GM21390 (cell line): Measurements from ENCODE around the gene ZNF710.
"Not testable (repeated sequence)": the region's sequence is repeated elsewhere in the genome, so short reads cannot be mapped to it uniquely, and the experiment has no call there.

ENCODE experiments used
- ATAC-seq: cut with Tn5 transposase; IDR thresholded peaks from one replicate; pipeline ENCODE4 v1.9.1; 2021; ENCODE audit not compliant: unreplicated experiment

ZNF710 gene

DNA sequence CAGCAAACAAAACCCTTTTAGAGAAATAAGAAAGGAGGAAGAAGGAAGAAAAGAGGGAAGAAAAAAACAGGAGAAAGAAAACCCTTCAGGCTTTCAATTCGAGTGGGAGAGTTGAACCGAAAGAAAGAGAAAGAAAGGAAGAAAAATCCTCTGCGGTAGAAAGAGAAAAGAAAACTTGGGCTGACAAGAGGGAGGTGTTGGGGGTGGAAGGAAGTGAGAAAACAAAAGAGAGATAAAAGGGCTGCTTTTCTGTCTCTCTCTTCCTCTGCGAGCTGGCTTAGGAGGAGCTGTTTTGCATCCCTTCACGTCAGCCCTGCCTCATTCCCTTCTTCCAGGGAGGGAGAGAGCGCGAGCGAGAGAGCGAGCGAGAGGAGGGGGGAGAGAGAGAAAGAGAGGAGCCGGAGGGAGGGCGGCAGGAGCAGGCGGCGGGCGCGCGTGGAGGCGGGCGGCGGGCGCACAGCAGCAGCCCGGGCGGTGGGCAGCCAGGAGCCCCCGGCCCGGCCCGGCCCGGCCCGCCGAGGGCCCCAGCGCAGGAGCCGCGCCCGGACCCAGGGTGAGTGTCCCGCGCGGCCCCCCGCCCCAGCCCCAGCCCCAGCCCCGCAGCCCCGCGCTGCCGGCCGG is at the start of gene ZNF710:
TSS of gene ZNF710 (plus strand) at position 263 of the 621 bp plus-strand sequence. CDS start 65,814 bp downstream, outside the sequence.
- ATAC-seq = peak; percentile 40

- no peak for ATAC-seq
Measured at GRCh38 chr15:89954541-89954940, 46.6 kb upstream of the ZNF710 start.

- ATAC-seq = not testable (repeated sequence)
Measured at GRCh38 chr15:89955449-89955998, 45.6 kb upstream of the ZNF710 start.

- ATAC-seq = no peak
Measured at GRCh38 chr15:89958107-89958805, 42.9 kb upstream of the ZNF710 start.

GRCh38 chr15:89963301-89964231 is 37.6 kb upstream of the ZNF710 start:
- no peak for ATAC-seq

DNA sequence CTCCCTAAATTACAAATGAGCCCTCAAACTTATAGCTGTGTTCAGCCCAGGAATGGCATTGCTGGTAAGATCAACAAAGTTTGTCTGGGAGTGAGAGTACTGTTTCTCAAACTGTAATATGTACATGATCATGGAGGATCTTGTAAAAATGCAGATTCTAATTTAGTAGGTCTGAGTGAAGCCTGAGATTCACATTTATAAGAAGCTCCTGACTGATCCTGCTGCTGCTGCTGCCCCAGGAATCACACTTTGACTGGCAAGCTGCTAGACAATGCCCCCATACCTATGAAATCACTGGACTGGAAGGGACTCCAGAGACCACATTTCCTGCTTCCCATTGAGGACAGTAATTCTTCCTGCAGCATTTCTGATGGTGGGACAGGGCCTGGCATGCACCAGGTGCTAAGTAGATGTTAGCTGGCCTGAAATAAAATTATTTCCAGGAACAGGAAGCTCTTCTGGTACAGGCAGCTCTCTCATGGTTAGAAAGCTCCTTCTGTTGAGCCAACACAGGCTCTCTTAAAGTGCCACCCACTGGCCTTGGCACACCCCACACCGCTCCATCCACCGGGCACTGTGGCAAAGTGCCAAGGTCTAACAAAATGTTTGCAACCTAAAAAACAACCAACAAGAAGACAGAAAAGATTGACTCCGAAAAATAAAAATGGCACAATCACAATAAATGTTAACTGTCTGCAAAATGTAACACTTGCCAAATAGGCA is 36.7 kb upstream of the ZNF710 start:
- no peak for ATAC-seq

DNA sequence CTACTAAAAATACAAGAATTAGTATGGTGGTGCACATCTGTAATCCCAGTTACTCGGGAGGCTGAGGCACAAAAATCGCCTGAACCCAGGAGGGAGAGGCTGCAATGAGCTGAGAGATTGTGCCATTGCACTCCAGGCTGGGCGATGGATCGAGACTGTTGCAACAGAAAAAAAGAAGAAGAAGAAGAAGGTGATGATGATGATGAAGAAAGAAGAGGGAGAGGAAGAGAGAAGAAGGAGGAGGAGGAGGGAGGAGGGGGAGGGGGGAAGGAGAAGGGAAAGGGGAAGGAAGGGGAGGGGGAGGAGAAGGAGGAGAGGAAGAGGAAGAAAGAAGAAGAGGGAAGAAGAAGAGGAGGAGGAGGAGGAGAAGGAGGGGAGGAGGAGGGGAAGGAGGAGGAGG is 33.2 kb upstream of the ZNF710 start:
- ATAC-seq = no peak

- ATAC-seq = peak; percentile 81
Measured at GRCh38 chr15:89971592-89971997, 29.5 kb upstream of the ZNF710 start.

DNA sequence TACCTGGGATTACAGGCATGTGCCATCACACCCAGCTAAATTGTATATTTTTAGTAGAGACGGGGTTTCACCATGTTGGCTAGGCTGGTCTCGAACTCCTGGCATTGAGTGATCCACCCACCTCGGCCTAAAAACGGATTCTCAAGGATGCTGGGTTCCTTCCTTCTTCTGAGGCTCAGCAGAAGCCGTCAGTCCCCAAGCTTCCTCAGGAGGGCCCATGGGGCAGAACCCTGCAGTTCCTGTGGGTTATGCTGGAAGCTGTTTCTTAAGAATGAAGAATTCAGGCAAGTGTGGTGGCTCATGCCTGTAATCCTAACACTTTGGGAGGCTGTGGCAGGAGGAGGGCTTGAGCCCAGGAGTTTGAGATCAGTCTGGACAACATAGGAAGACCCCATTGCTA is 29.0 kb upstream of the ZNF710 start:
- no peak for ATAC-seq

- no peak for ATAC-seq
Measured at GRCh38 chr15:89975482-89976245, 25.5 kb upstream of the ZNF710 start.

DNA sequence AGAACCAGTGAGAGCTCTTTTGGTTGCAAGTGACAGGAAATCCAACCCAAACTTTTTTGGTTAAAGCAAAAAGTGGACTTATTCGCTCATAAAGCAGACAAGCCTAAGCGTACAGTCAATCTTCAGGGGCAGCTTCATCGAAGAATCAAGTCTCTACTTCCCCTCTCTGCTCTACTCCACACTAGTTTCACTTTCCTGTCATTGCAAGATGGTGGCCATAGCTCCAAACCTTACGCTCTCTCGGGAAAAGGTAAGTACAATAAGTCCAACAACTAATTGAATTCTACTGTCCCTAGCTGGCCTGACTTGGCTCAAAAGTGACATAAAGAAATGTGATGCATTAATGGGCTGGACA is 24.9 kb upstream of the ZNF710 start:
- ATAC-seq = no peak

DNA sequence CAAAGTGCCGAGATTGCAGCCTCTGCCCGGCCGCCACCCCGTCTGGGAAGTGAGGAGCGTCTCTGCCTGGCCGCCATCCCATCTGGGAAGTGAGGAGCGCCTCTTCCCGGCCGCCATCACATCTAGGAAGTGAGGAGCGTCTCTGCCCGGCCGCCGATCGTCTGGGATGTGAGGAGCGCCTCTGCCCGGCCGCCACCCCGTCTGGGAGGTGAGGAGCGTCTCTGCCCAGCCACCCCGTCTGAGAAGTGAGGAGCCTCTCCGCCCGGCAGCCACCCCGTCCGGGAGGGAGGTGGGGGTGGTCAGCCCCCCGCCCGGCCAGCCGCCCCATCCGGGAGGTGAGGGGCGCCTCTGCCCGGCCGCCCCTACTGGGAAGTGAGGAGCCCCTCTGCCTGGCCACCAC is 23.3 kb upstream of the ZNF710 start:
- not testable (repeated sequence) for ATAC-seq

GRCh38 chr15:89978914-89979313 is 22.2 kb upstream of the ZNF710 start:
- ATAC-seq = no peak

DNA sequence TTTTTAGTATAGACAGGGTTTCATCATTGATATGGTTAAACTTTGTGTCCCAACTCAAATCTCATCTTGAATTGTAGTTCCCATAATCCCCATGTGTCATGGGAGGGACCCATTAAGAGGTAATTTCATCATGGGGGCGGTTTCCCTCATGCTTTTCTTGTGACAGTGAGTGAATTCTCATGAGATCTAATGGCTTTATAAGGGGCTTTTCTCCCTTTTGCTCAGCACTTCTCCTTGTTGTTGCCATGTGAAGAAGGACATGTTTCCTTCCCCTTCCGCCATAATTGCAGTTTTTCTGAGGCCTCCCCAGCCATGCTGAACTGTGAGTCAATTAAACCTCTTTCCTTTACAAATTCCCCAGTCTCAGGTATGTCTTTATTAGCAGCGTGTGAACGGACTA is 20.2 kb upstream of the ZNF710 start:
- no peak for ATAC-seq

- ATAC-seq = no peak
Measured at GRCh38 chr15:89982315-89983055, 18.6 kb upstream of the ZNF710 start.

DNA sequence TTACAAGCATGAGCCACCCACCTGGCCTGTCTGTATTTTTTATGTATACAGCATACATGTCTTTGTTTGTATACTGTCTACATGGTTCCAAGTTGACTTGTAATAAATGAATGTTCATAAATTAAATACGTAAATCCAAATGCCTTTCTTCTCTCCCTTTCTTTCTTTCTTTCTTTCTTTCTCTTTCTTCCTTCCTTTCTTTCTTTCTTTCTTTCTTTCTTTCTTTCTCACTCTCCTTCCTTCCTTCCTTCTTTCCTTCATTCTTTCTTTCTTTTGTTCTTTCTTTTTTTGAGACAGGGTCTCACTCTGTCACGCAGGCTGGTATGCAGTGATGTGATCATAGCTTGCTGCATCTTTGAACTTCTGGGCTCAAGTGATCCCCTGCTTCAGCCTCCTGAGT is 17.1 kb upstream of the ZNF710 start:
- ATAC-seq = no peak

DNA sequence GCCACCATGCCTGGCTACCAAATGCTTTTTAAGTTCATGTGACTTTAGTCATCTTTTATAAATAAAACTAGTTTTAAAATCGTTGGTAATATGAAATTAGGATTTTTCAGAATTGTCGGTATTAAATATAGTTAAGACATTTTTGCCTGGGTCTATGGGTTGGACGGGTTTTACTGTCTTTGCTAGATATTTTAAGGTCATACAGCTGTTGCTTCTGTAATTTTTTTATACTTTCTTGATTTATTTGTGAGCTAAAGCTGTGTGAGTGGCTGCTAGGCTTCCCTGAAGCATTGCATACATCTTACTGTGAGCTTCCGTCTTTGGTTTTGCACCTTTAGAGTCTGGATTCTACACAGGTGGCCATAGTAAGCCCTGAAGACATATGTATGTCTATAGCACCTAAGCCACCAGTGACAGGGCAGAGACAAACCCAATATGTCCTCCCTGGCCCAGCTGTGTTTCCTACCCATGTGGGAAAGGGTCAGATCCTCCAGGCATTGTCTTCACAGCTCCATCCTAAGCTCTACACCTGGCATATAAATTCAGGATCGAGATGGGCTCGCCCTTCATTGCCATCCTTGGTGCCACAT is 16.6 kb upstream of the ZNF710 start:
- ATAC-seq = no peak

GRCh38 chr15:89985111-89985510 is 16.0 kb upstream of the ZNF710 start:
- no peak for ATAC-seq

- ATAC-seq = no peak
Measured at GRCh38 chr15:89991312-89991711, 9.8 kb upstream of the ZNF710 start.
